Stomach (tissue), 9 donors: ENCODE results near the gene RAD54L. TPM values are rescaled to one million over a fixed set of nuclear protein-coding genes. Genes with fewer than 3 reads are reported as not detected.
A peak's percentile ranks its signal among the peaks of the same experiment; 100 is the strongest.

Experiments used
- DNase-seq, 2 donors: peaks; one replicate each; pipeline versions ENCODE4 v3.0.0 to v3.0.0-alpha.2; 2013 to 2019
- H3K27ac ChIP-seq, 5 donors: fragments of 200-600 bp in 4 of 5; sonication (generic) in 4 of 5; one replicate each; pipeline ENCODE4 v1.5.1; 2013 to 2019; ENCODE audit warnings: mild to moderate bottlenecking in 1 of 5, moderate library complexity in 1 of 5
- H3K27me3 ChIP-seq, 3 donors: fragments of 200-600 bp; sonication (generic); one replicate each; pipeline ENCODE4 v1.5.1; 2017 to 2019; ENCODE audit warnings: mixed run types in 1 of 3
- H3K36me3 ChIP-seq, 4 donors: fragments of 200-600 bp; sonication (generic); 1 replicate in 3 of 4; 2 replicates in 1 of 4; pipeline ENCODE4 v1.5.1; 2016 to 2019
- H3K4me1 ChIP-seq, 4 donors: fragments of 200-600 bp; sonication (generic); one replicate each; pipeline ENCODE4 v1.5.1; 2016 to 2019
- H3K4me3 ChIP-seq, 4 donors: fragments of 200-600 bp; sonication (generic) in 3 of 4; one replicate each; pipeline ENCODE4 v1.5.1; 2016 to 2019; ENCODE audit warnings: mild to moderate bottlenecking in 1 of 4
- H3K9me3 ChIP-seq, 4 donors: fragments of 200-600 bp; sonication (generic); one replicate each; pipeline ENCODE4 v1.5.1; 2016 to 2019
- CTCF ChIP-seq, 7 experiments: fragments of 450-650 bp in 4 of 7; fragments of 200-600 bp in 3 of 7; sonication (generic) in 3 of 7; IDR thresholded peaks; one replicate each; pipeline ENCODE4 v1.5.1; 2016 to 2019; ENCODE audit warnings: antibody characterized with exemption in 7 of 7, control low read depth in 2 of 7, mild to moderate bottlenecking in 1 of 7
- EP300 ChIP-seq: sonication (generic); formaldehyde crosslinking; IDR thresholded peaks from one replicate; pipeline ENCODE4 v1.6.1; 2017; ENCODE audit warnings: antibody characterized with exemption
- POLR2A ChIP-seq, 4 donors: fragments of 450-650 bp; IDR thresholded peaks; one replicate each; pipeline ENCODE4 v1.6.1; 2016; ENCODE audit warnings: antibody characterized with exemption in 4 of 4, control low read depth in 2 of 4, mild to moderate bottlenecking in 1 of 4, moderate library complexity in 1 of 4
- POLR2AphosphoS5 ChIP-seq, 3 donors: sonication (generic); formaldehyde crosslinking; IDR thresholded peaks; one replicate each; pipeline ENCODE4 v1.6.1; 2016; ENCODE audit warnings: antibody characterized with exemption in 3 of 3
- WGBS, 5 donors: extraction: QIAGEN DNeasy Blood & Tissue Kit in 3 of 5; methylation state at CpG; one replicate each; pipeline versions ENCODE4 v1.1.5 to v1.1.7; 2013 to 2018; 5-methylcytosine and 5-hydroxymethylcytosine counted together
- intact Hi-C: fragments of 100-400 bp; cut with DNase I; formaldehyde crosslinking; loops from one replicate; pipeline ENCODE4 v1.15.1; 2023; ENCODE audit warnings: low total_unique reads
- polyA plus RNA-seq, 3 donors: library from polyadenylated mRNA; stranded (reverse); fragments of 200-250 nt; gene quantifications; one replicate each; pipeline ENCODE4 v1.2.3, GENCODE V29; 2013
- total RNA-seq, 5 donors: library from RNA; depleted of rRNA; stranded (reverse); fragments of >200 nt; gene quantifications; one replicate each; pipeline versions ENCODE4 v1.1.0 to v1.2.3, GENCODE V29; 2014 to 2016
- donor health status: healthy with polysubstance abuse.
- donor health status: Bipolar disorder and iron deficiency.
- donor health status: healthy.

Gene RAD54L
- total and polyA plus RNA-seq, 8 donors, result 0.45 to 99.6 (median 3.5) TPM

- Histone ChIP-seq H3K36me3 (peaks cover 12 to 17% (median 17%) of the 10 kb centered on the region in 4 donors), H3K4me1 (peaks cover 30 to 62% (median 47%) of the 10 kb centered on the region in 4 donors), H3K9me3 (no peaks in the 10 kb centered on the region), H3K27ac (peak overlapping the region; percentile 90 to 100 (median 97)), H3K27me3 (no peaks in the 10 kb centered on the region), H3K4me3 (peak overlapping the region; percentile 81 to 95 (median 88))
- WGBS, 5 donors, result 2 to 9% (median 7%) methylated on average over 17 of the region's 17 CpGs
- DNase-seq, result no peak
- TF ChIP-seq POLR2AphosphoS5 (IDR thresholded peaks at IDR 0.05) (no peak), CTCF (IDR thresholded peaks at IDR 0.05) (no peak), EP300 (no peak), POLR2A (IDR thresholded peaks at IDR 0.05) (no peak)
- intact Hi-C loops, result no loop called here
Measured at GRCh38 chr1:46301406-46301807, 53.8 kb downstream of the RAD54L start.

- H3K4me1 ChIP-seq, result peaks cover 35 to 68% (median 50%) of the 10 kb centered on the region in 4 donors
- TF ChIP-seq POLR2A (IDR thresholded peaks at IDR 0.05) (no peak), POLR2AphosphoS5 (IDR thresholded peaks at IDR 0.05) (no peak), CTCF (IDR thresholded peaks at IDR 0.05) (peak in 1 of 7 experiments; percentile 14)
- peak; percentile 48 to 86 for DNase-seq
- intact Hi-C loops, result no loop called here
- H3K4me3 ChIP-seq, result peak overlapping the region; percentile 81 to 95 (median 88)
- 0 to 1% (median 0%) methylated on average over 40 to 79 of the region's 79 CpGs for WGBS, 5 donors
- no peaks in the 10 kb centered on the region for H3K27me3 ChIP-seq
- H3K36me3 ChIP-seq, result peaks cover 10 to 12% (median 10%) of the 10 kb centered on the region in 4 donors
- H3K9me3 ChIP-seq, result no peaks in the 10 kb centered on the region
- peak overlapping the region; percentile 90 to 100 (median 97) for H3K27ac ChIP-seq
Measured at GRCh38 chr1:46301808-46302640, 54.5 kb downstream of the RAD54L start.

GRCh38 chr1:46302641-46303037, 55.1 kb downstream of the RAD54L start:
- peaks cover 4 to 10% (median 5%) of the 10 kb centered on the region in 4 donors for H3K36me3 ChIP-seq
- TF ChIP-seq EP300, result no peak
- no peak for TF ChIP-seq POLR2A (IDR thresholded peaks at IDR 0.05)
- no peak for TF ChIP-seq CTCF (IDR thresholded peaks at IDR 0.05)
- TF ChIP-seq POLR2AphosphoS5 (IDR thresholded peaks at IDR 0.05), result no peak
- no peaks in the 10 kb centered on the region for H3K27me3 ChIP-seq
- no peaks in the 10 kb centered on the region for H3K9me3 ChIP-seq
- peak overlapping the region; percentile 81 to 95 (median 88) for H3K4me3 ChIP-seq
- H3K27ac ChIP-seq, result peak overlapping the region; percentile 90 to 100 (median 97)
- intact Hi-C loops, result no loop called here
- peak; percentile 48 to 72 for DNase-seq
- 0 to 1% (median 0%) methylated on average over 22 to 32 of the region's 32 CpGs for WGBS, 5 donors
- peaks cover 37 to 74% (median 55%) of the 10 kb centered on the region in 4 donors for H3K4me1 ChIP-seq

GRCh38 chr1:46303038-46303871, 55.7 kb downstream of the RAD54L start, which contains the start of the genes LRRC41 and UQCRH:
Gene LRRC41, minus strand, starts transcription at chr1:46303616. Its CDS starts 294 bp downstream, at chr1:46303322.
Gene UQCRH, plus strand, starts transcription at chr1:46303698. Its CDS starts 69 bp downstream, at chr1:46303767.
- no peaks in the 10 kb centered on the region for H3K9me3 ChIP-seq
- intact Hi-C loops, result no loop called here
- H3K4me3 ChIP-seq, result peak within 1 kb of the TSS; percentile 81 to 95 (median 88)
- H3K27ac ChIP-seq, result peak within 1 kb of the TSS; percentile 90 to 100 (median 97)
- DNase-seq, result peak; percentile 96 to 98
- TF ChIP-seq POLR2A (IDR thresholded peaks at IDR 0.05) (peak in 2 of 4 donors; percentile 57 to 79), EP300 (no peak), POLR2AphosphoS5 (IDR thresholded peaks at IDR 0.05) (peak; percentile 89 to 99 (median 96)), CTCF (IDR thresholded peaks at IDR 0.05) (no peak)
- peaks cover 0 to 7% (median 2%) of the 10 kb centered on the region in 4 donors for H3K36me3 ChIP-seq
- no peaks in the 10 kb centered on the region for H3K27me3 ChIP-seq
- 0 to 1% (median 1%) methylated on average over 38 to 61 of the region's 61 CpGs for WGBS, 5 donors
- H3K4me1 ChIP-seq, result peaks cover 37 to 75% (median 58%) of the 10 kb centered on the region in 4 donors
